ENCODE results near the gene C19orf53.
A peak's percentile ranks its signal among the peaks of the same experiment; 100 is the strongest.
"Not testable (repeated sequence)": the region's sequence is repeated elsewhere in the genome, so short reads cannot be mapped to it uniquely, and the experiment has no call there.

C19orf53 gene

GRCh38 chr19:13764101-13764807 lies 10.0 kb upstream of the C19orf53 start, which contains the start of gene MRI1:
MRI1 (plus strand) TSS chr19:13764522; CDS start chr19:13764589, 67 bp downstream.
- peak; percentile 61 for DNase-seq (ENCODE audit: low spot score)

- DNase-seq (ENCODE audit: low spot score) = no peak
These were observed 9.3 kb upstream of the C19orf53 start for GRCh38 chr19:13764821-13765394.

GRCh38 chr19:13765395-13766094 lies 8.7 kb upstream of the C19orf53 start:
- no peak for DNase-seq (ENCODE audit: low spot score)

- DNase-seq (ENCODE audit: low spot score) = no peak
These were observed 8.2 kb upstream of the C19orf53 start for GRCh38 chr19:13766095-13766481.

- no peak for DNase-seq (ENCODE audit: low spot score)
These were observed 5.7 kb upstream of the C19orf53 start for GRCh38 chr19:13768510-13768909.

- DNase-seq (ENCODE audit: low spot score) = no peak
These were observed 4.1 kb upstream of the C19orf53 start for GRCh38 chr19:13770013-13770635.

GRCh38 chr19:13778398-13778797 lies 4.1 kb downstream of the C19orf53 start:
- DNase-seq (ENCODE audit: low spot score) = no peak

- DNase-seq (ENCODE audit: low spot score) = no peak
These were observed 4.6 kb downstream of the C19orf53 start for GRCh38 chr19:13778847-13779246.

- DNase-seq (ENCODE audit: low spot score) = not testable (repeated sequence)
These were observed 5.5 kb downstream of the C19orf53 start for GRCh38 chr19:13779794-13780193.

GRCh38 chr19:13781547-13781946 lies 7.3 kb downstream of the C19orf53 start:
- peak; percentile 77 for DNase-seq (ENCODE audit: low spot score)

GRCh38 chr19:13782537-13782936 lies 8.3 kb downstream of the C19orf53 start:
- no peak for DNase-seq (ENCODE audit: low spot score)

GRCh38 chr19:13783565-13784500 lies 9.6 kb downstream of the C19orf53 start:
- no peak for DNase-seq (ENCODE audit: low spot score)

- peak; percentile 79 for DNase-seq (ENCODE audit: low spot score)
These were observed 10.6 kb downstream of the C19orf53 start for GRCh38 chr19:13784731-13785452.

- no peak for DNase-seq (ENCODE audit: low spot score)
These were observed 14.7 kb downstream of the C19orf53 start for GRCh38 chr19:13788991-13789390.

GRCh38 chr19:13790354-13790753 lies 16.1 kb downstream of the C19orf53 start:
- no peak for DNase-seq (ENCODE audit: low spot score)

GRCh38 chr19:13793317-13793716 lies 19.1 kb downstream of the C19orf53 start:
- not testable (repeated sequence) for DNase-seq (ENCODE audit: low spot score)

GRCh38 chr19:13794398-13794756 lies 20.1 kb downstream of the C19orf53 start:
- no peak for DNase-seq (ENCODE audit: low spot score)

- peak; percentile 99 for DNase-seq (ENCODE audit: low spot score)
These were observed 20.7 kb downstream of the C19orf53 start, which contains the start of gene ZSWIM4 for GRCh38 chr19:13794757-13795589. ZSWIM4 (plus strand) TSS chr19:13795443; CDS start chr19:13795649, 206 bp downstream.

GRCh38 chr19:13795595-13796300 lies 21.5 kb downstream of the C19orf53 start:
- DNase-seq (ENCODE audit: low spot score) = no peak

Measured in ecto neural progenitor cell (in vitro differentiated cells).